ENCODE data around the gene HDAC2.
A peak's percentile ranks its signal among the peaks of the same experiment; 100 is the strongest.

HDAC2 gene

DNA sequence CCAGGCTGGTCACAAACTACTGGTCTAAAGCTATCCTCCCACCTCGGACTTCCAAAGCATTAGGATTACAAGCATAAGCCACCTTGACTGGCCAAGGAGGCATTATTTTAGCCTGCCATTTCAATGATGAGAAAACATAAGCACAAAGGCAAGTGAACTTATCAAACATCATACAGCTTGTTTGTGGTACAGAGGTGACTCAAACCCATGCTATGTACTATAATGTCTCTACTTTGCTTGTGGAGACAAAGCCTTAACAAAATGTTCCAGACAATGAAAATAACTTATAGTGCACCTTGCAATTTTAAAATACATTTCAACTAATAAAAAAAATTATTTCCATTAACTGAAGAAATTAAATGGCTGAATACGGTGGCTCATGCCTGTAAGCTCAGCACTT lies 26.2 kb downstream of the HDAC2 start:
- TF ChIP-seq ZNF70 (CRISPR knock-in tag; IDR thresholded peaks at IDR 0.05) (no peak), ZC3H10 (CRISPR knock-in tag; IDR thresholded peaks at IDR 0.05) (no peak), ARNTL (CRISPR knock-in tag; IDR thresholded peaks at IDR 0.05; ENCODE audit: borderline replicate concordance, low read depth) (no peak)
- TF ChIP-seq, protein P1, sequence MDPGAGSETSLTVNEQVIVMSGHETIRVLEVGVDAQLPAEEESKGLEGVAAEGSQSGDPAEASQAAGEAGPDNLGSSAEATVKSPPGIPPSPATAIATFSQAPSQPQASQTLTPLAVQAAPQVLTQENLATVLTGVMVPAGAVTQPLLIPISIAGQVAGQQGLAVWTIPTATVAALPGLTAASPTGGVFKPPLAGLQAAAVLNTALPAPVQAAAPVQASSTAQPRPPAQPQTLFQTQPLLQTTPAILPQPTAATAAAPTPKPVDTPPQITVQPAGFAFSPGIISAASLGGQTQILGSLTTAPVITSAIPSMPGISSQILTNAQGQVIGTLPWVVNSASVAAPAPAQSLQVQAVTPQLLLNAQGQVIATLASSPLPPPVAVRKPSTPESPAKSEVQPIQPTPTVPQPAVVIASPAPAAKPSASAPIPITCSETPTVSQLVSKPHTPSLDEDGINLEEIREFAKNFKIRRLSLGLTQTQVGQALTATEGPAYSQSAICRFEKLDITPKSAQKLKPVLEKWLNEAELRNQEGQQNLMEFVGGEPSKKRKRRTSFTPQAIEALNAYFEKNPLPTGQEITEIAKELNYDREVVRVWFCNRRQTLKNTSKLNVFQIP (CRISPR knock-in tag; IDR thresholded peaks at IDR 0.05; ENCODE audit: borderline replicate concordance, low read depth): no peak
- ATAC-seq: no peak

DNA sequence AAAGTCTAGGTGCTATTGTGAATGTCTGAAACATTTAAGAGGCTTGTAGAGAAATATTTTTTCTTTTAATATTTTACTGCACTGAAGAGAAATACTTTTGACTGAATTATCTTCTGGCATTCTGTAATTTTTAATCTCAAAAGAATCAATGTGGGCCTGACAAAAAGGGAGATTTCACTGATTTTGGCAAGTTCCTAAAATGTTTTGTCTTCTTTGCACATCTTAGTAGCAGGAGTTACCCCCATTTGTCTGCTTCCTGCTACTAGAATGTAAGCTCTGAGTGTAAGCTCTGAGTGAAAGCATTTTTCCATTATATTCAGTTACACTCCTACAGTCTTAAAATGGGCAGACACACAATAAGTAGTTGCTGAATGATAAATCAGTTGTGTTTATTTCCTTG lies 31.1 kb downstream of the HDAC2 start:
- ATAC-seq: no peak
- TF ChIP-seq SNAI2 (CRISPR knock-in tag; IDR thresholded peaks at IDR 0.05) (no peak), TOX (CRISPR knock-in tag; IDR thresholded peaks at IDR 0.05; ENCODE audit: borderline replicate concordance) (no peak), RARB (CRISPR knock-in tag; IDR thresholded peaks at IDR 0.05) (no peak), GLIS3 (CRISPR knock-in tag; IDR thresholded peaks at IDR 0.05) (no peak), ZC3H10 (CRISPR knock-in tag; IDR thresholded peaks at IDR 0.05) (no peak)
- TF ChIP-seq, protein P2, sequence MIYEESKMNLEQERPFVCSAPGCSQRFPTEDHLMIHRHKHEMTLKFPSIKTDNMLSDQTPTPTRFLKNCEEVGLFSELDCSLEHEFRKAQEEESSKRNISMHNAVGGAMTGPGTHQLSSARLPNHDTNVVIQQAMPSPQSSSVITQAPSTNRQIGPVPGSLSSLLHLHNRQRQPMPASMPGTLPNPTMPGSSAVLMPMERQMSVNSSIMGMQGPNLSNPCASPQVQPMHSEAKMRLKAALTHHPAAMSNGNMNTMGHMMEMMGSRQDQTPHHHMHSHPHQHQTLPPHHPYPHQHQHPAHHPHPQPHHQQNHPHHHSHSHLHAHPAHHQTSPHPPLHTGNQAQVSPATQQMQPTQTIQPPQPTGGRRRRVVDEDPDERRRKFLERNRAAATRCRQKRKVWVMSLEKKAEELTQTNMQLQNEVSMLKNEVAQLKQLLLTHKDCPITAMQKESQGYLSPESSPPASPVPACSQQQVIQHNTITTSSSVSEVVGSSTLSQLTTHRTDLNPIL (CRISPR knock-in tag; IDR thresholded peaks at IDR 0.05; ENCODE audit: low read depth): no peak
- TF ChIP-seq, protein P3, sequence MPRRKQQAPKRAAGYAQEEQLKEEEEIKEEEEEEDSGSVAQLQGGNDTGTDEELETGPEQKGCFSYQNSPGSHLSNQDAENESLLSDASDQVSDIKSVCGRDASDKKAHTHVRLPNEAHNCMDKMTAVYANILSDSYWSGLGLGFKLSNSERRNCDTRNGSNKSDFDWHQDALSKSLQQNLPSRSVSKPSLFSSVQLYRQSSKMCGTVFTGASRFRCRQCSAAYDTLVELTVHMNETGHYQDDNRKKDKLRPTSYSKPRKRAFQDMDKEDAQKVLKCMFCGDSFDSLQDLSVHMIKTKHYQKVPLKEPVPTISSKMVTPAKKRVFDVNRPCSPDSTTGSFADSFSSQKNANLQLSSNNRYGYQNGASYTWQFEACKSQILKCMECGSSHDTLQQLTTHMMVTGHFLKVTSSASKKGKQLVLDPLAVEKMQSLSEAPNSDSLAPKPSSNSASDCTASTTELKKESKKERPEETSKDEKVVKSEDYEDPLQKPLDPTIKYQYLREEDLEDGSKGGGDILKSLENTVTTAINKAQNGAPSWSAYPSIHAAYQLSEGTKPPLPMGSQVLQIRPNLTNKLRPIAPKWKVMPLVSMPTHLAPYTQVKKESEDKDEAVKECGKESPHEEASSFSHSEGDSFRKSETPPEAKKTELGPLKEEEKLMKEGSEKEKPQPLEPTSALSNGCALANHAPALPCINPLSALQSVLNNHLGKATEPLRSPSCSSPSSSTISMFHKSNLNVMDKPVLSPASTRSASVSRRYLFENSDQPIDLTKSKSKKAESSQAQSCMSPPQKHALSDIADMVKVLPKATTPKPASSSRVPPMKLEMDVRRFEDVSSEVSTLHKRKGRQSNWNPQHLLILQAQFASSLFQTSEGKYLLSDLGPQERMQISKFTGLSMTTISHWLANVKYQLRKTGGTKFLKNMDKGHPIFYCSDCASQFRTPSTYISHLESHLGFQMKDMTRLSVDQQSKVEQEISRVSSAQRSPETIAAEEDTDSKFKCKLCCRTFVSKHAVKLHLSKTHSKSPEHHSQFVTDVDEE (CRISPR knock-in tag; IDR thresholded peaks at IDR 0.05): no peak

DNA sequence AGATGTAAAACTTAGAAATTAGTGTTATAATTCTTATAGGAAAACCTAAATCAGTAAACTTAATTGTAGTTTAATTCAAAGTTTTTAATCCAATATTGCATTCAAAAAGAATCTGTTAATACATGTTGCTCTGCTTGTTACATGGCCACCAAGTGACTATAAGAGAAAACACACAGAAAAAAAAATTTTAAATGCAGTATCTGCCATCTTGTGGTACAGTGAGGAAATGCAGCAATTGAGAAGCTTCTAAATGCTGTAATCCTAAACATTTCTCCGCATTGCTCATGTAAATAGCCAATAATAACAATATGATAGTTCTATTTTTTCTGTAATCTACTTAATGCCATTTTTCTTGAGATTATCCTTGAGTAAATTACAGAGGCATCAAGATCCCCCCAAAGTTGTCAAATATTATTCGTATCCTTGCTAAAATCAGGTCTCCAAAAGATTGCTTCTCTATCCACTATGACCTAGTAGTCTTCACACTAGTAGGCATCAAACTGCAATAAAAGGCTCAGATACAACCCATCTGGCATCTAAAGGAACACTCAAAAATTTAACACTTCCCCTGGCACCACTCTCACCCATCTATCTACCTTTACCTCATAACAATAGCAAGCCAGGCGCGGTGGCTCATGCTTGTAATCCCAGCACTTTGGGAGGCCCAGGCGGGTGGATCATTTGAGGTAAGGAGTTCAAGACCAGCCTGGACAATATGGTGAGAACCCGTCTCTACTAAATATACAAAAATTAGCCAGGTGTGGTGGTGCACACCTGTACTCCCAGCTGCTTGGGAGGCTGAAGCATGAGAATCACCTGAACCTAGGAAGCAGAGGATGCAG lies 34.6 kb downstream of the HDAC2 start:
- TF ChIP-seq, protein P1 (CRISPR knock-in tag; IDR thresholded peaks at IDR 0.05; ENCODE audit: borderline replicate concordance, low read depth): no peak
- no peak for TF ChIP-seq ZNF8 (CRISPR knock-in tag; IDR thresholded peaks at IDR 0.05)
- no peak for TF ChIP-seq ZFP3 (CRISPR knock-in tag; IDR thresholded peaks at IDR 0.05)
- TF ChIP-seq BACH2 (CRISPR knock-in tag; IDR thresholded peaks at IDR 0.05; ENCODE audit: borderline replicate concordance): no peak
- no peak for TF ChIP-seq PPARA (CRISPR knock-in tag; IDR thresholded peaks at IDR 0.05; ENCODE audit: borderline replicate concordance)
- TF ChIP-seq, protein P4, sequence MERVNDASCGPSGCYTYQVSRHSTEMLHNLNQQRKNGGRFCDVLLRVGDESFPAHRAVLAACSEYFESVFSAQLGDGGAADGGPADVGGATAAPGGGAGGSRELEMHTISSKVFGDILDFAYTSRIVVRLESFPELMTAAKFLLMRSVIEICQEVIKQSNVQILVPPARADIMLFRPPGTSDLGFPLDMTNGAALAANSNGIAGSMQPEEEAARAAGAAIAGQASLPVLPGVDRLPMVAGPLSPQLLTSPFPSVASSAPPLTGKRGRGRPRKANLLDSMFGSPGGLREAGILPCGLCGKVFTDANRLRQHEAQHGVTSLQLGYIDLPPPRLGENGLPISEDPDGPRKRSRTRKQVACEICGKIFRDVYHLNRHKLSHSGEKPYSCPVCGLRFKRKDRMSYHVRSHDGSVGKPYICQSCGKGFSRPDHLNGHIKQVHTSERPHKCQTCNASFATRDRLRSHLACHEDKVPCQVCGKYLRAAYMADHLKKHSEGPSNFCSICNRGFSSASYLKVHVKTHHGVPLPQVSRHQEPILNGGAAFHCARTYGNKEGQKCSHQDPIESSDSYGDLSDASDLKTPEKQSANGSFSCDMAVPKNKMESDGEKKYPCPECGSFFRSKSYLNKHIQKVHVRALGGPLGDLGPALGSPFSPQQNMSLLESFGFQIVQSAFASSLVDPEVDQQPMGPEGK (CRISPR knock-in tag; IDR thresholded peaks at IDR 0.05; ENCODE audit: borderline replicate concordance): no peak
- TF ChIP-seq ZNF565 (CRISPR knock-in tag; conservative IDR thresholded peaks at IDR 0.05; ENCODE audit: low read depth): no peak
- TF ChIP-seq SNAI2 (CRISPR knock-in tag; IDR thresholded peaks at IDR 0.05): no peak
- peak; percentile 90 for ATAC-seq

DNA sequence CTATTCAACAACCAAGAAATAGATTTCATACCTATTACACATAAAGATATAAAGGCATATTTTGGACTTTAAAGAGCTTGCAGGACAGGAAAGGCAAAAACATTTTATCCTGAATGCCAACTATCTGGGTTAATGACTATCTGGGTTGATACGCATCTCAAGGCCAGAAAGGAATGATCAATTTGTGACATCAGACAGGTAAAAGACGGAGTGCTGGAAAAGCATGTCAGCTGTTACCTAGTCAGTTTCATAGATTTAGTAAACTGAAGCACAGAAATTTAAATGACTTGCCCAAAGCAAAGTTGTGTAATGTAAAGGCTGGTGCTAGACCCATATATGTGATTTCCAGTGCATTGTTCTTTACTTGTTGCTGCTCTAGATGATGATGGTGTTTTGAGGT lies 36.8 kb downstream of the HDAC2 start:
- ATAC-seq: no peak
- TF ChIP-seq ZC3H10 (CRISPR knock-in tag; IDR thresholded peaks at IDR 0.05) (no peak), OSR1 (CRISPR knock-in tag; IDR thresholded peaks at IDR 0.05) (no peak)
- TF ChIP-seq, protein P4 (CRISPR knock-in tag; IDR thresholded peaks at IDR 0.05; ENCODE audit: borderline replicate concordance): no peak
- TF ChIP-seq, protein P3 (CRISPR knock-in tag; IDR thresholded peaks at IDR 0.05): no peak
- TF ChIP-seq, protein P5, sequence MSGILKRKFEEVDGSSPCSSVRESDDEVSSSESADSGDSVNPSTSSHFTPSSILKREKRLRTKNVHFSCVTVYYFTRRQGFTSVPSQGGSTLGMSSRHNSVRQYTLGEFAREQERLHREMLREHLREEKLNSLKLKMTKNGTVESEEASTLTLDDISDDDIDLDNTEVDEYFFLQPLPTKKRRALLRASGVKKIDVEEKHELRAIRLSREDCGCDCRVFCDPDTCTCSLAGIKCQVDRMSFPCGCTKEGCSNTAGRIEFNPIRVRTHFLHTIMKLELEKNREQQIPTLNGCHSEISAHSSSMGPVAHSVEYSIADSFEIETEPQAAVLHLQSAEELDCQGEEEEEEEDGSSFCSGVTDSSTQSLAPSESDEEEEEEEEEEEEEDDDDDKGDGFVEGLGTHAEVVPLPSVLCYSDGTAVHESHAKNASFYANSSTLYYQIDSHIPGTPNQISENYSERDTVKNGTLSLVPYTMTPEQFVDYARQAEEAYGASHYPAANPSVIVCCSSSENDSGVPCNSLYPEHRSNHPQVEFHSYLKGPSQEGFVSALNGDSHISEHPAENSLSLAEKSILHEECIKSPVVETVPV (CRISPR knock-in tag; IDR thresholded peaks at IDR 0.05): no peak

All from SK-N-SH treated with all-trans-retinoic acid at 6 μM for 48 hours (cell line).